K562 (cell line): ENCODE results near the gene OPA3. TPM values are rescaled to one million over a fixed set of nuclear protein-coding genes. Genes with fewer than 3 reads are reported as not detected.

Experiments
- BCLAF1 ChIP-seq, 2 experiments: fragments of 450-650 bp in 1 of 2; IDR thresholded peaks; 2 replicates each; pipeline ENCODE4 v1.6.1; 2011 to 2017; ENCODE audit warnings: low read depth in 2 of 2, antibody characterized with exemption in 1 of 2, borderline replicate concordance in 1 of 2, low read length in 1 of 2, mild to moderate bottlenecking in 1 of 2, mixed read lengths in 1 of 2; ENCODE audit not compliant: control insufficient read depth in 1 of 2
- CHD7 ChIP-seq: fragments of 200-600 bp; sonication (generic); IDR thresholded peaks from one replicate; pipeline ENCODE4 v1.6.1; 2012; ENCODE audit warnings: mild to moderate bottlenecking, low read depth, low read length, inconsistent platforms
- ELF1 ChIP-seq: fragments of 200-800 bp; sonication (Bioruptor generic); IDR thresholded peaks from 2 replicates; pipeline ENCODE4 v1.6.1; 2016; ENCODE audit warnings: missing genetic modification characterization, missing compliant biosample characterization
- ELF4 ChIP-seq: fragments of 450-650 bp; formaldehyde crosslinking; IDR thresholded peaks from 2 replicates; pipeline ENCODE4 v1.4.0; 2022; ENCODE audit warnings: missing genetic modification characterization
- GABPB1 ChIP-seq: sonication (generic); formaldehyde crosslinking; IDR thresholded peaks from 2 replicates; pipeline ENCODE4 v1.8.0; 2022; ENCODE audit warnings: mild to moderate bottlenecking, missing genetic modification reagents
- KDM1A ChIP-seq, 2 experiments: fragments of 450-650 bp; IDR thresholded peaks; 2 replicates each; pipeline ENCODE4 v1.6.1; 2016; ENCODE audit warnings: mild to moderate bottlenecking in 2 of 2
- SETDB1 ChIP-seq: IDR thresholded peaks from one replicate; pipeline ENCODE4 v1.6.1; 2012; ENCODE audit warnings: low read length, control low read depth, inconsistent platforms
- YY1 ChIP-seq, 3 experiments: IDR thresholded peaks; 2 replicates each; pipeline ENCODE4 v1.6.1; 2011; ENCODE audit warnings: low read length in 2 of 3, mild to moderate bottlenecking in 2 of 3, moderate library complexity in 2 of 3, borderline replicate concordance in 1 of 3, control low read depth in 1 of 3, low read depth in 1 of 3; ENCODE audit not compliant: insufficient read depth in 3 of 3, insufficient replicate concordance in 2 of 3, control insufficient read depth in 1 of 3, insufficient read length in 1 of 3; ENCODE audit errors: extremely low read depth in 1 of 3
- ZFP36 ChIP-seq: fragments of 150-350 bp; IDR thresholded peaks from 2 replicates; pipeline ENCODE4 v1.6.1; 2018; ENCODE audit warnings: low read length, low read depth; ENCODE audit not compliant: partially characterized antibody
- ZNF174 ChIP-seq: fragments of 250-450 bp; sonication (Bioruptor Pico); IDR thresholded peaks from 2 replicates; pipeline ENCODE4 v1.4.0; 2020; ENCODE audit warnings: mild to moderate bottlenecking
- ZNF24 ChIP-seq: fragments of 450-650 bp; IDR thresholded peaks from 2 replicates; pipeline ENCODE4 v1.6.1; 2016
- ZNF274 ChIP-seq: IDR thresholded peaks from 2 replicates; pipeline ENCODE4 v1.6.1; 2011; ENCODE audit warnings: low read depth, mild to moderate bottlenecking, low read length, moderate library complexity, borderline replicate concordance
- polyA plus RNA-seq, 8 experiments: library from polyadenylated mRNA; depleted of rRNA in 4 of 8; stranded (reverse) in 5 of 8; unstranded in 3 of 8; fragments of >200 nt; fragmentation: Nextera tagmentation in 2 of 8; fragmentation: Illumina TruSeq in 1 of 8; extraction: Ambion mirVana in 2 of 8; extraction: Trizol in 1 of 8; gene quantifications; 2 replicates each; pipeline versions ENCODE4 v1.2.1 to v1.2.3, GENCODE V29; 2011 to 2014; ENCODE audit warnings: inconsistent platforms in 1 of 8, missing spikeins in 1 of 8
- total RNA-seq, 7 experiments: library from RNA; depleted of rRNA in 6 of 7; stranded (reverse); fragments of >200 nt in 6 of 7; fragmentation: Illumina TruSeq in 2 of 7; extraction: Trizol in 2 of 7; gene quantifications; 2 replicates each; pipeline versions ENCODE4 v1.2.1 to v1.2.3, GENCODE V29; 2011 to 2021; ENCODE audit warnings: low replicate concordance in 1 of 7

OPA3 gene
- total and polyA plus RNA-seq, 9 of the 15 experiments (the other 6 are each of a cell fraction or from before 2014, with no cell fraction given): 1.4 to 18.8 (median 9.0) TPM

GRCh38 chr19:45615795-45616703 is 31.4 kb upstream of the OPA3 start (continued):
- TF ChIP-seq BCLAF1 (IDR thresholded peaks at IDR 0.05; ENCODE audit: borderline replicate concordance in 1 of 2, control insufficient read depth in 1 of 2, low read depth in 2 of 2, low read length in 1 of 2) (no peak), SETDB1 (no peak), ELF1 (tag) (no peak), KDM1A (IDR thresholded peaks at IDR 0.05) (peak in 1 of 2 experiments; percentile 91; a peak in 2 of 4 replicates), ZNF24 (no peak), GABPB1 (CRISPR knock-in tag) (peak; percentile 62; the same call in 1 of the 2 replicates), CHD7 (no peak), ZFP36 (no peak), YY1 (IDR thresholded peaks at IDR 0.05; ENCODE audit: borderline replicate concordance in 1 of 3, control insufficient read depth in 1 of 3, extremely low read depth in 1 of 3, insufficient read depth in 3 of 3, insufficient read length in 1 of 3, insufficient replicate concordance in 2 of 3, low read depth in 1 of 3, low read length in 2 of 3) (no peak), ZNF174 (CRISPR knock-in tag) (no peak), ZNF274 (no peak), ELF4 (CRISPR knock-in tag) (no peak)
